Measurements from ENCODE around the gene RAB6D.
"Not testable (repeated sequence)": the region's sequence is repeated elsewhere in the genome, so short reads cannot be mapped to it uniquely, and the experiment has no call there.

DNA sequence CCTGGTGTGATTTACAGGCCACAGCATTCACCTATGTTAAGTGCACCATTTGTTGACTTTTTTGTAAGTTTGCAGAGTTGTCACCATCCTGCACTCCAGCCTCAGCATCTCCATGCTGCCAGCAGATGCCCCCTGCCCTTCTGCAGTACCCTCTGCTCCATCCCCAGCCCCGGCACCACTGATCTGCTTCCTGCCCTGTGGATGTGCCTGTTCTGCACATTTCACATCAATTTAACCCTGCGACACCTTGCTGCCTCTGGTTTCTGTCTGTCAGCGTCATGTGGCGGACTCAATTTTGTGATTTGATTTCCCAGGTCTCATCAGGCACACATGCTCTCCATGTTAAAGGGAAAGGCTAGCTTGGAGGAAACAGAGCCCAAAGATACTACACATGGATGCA, 36.5 kb upstream of the RAB6D start:
- TF ChIP-seq, protein P1, sequence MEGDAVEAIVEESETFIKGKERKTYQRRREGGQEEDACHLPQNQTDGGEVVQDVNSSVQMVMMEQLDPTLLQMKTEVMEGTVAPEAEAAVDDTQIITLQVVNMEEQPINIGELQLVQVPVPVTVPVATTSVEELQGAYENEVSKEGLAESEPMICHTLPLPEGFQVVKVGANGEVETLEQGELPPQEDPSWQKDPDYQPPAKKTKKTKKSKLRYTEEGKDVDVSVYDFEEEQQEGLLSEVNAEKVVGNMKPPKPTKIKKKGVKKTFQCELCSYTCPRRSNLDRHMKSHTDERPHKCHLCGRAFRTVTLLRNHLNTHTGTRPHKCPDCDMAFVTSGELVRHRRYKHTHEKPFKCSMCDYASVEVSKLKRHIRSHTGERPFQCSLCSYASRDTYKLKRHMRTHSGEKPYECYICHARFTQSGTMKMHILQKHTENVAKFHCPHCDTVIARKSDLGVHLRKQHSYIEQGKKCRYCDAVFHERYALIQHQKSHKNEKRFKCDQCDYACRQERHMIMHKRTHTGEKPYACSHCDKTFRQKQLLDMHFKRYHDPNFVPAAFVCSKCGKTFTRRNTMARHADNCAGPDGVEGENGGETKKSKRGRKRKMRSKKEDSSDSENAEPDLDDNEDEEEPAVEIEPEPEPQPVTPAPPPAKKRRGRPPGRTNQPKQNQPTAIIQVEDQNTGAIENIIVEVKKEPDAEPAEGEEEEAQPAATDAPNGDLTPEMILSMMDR (IDR thresholded peaks at IDR 0.05), result not testable (repeated sequence)
- TF ChIP-seq POLR2A (IDR thresholded peaks at IDR 0.05), result not testable (repeated sequence)
